Stimulated activated CD8-positive, alpha-beta memory T cell treated with anti-CD3 and anti-CD28 coated beads, Interleukin-12 subunit alpha, Interleukin-12 subunit beta, amount 100 ng/mL, for 24 hours (primary cell): Measurements from ENCODE around the gene FBXO22.
"Not testable (repeated sequence)": the region's sequence is repeated elsewhere in the genome, so short reads cannot be mapped to it uniquely, and the experiment has no call there.

Experiments used
- DNase-seq: peaks from one replicate; pipeline ENCODE4 v3.0.0-alpha.2; 2020; ENCODE audit errors: extremely low read depth

Gene FBXO22

GRCh38 chr15:75920079-75920478 lies 16.4 kb downstream of the FBXO22 start:
- DNase-seq = no peak

DNA sequence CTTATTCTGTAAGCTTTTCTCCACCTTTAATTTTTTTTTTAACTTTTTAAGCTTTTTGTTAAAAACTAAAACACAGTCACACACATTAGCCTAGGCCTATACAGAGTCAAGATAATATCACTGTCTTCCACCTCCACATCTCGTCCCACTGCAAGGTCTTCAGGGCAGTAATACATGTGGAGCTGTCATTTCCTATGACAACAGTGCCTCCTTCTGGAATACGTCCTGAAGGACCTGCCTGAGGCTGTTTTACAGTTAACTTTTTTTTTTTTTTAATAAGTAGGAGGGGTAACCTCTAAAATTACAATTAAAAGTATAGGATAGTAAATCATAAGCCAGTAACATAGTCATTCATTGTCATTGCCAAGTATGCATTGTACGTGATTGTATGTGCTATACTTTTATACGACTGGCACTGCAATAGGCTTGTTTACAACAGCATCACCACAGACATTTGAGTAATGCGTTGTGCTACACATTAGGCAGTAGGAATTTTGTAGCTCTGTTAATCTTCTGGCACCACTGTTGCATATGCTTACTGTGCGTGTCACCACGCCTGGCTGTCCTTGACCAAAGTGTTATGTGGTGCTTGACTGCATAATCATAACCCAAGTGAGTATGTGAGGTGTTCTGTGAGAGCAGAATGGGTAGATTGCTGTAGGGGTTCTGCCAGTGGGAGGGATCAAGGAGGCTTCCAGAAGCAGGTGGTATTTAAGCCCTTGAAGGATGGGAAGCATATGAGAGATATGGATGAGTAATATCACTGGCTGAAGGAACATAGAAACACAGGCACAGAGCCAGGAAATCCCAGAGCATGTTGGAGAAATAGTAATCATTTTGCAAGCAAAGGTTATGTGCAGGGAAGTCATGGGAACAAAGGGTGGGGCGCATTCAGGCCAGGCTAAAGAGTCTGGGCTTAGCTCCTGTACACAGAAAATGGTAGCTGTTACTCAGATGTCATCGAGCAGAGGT lies 18.3 kb downstream of the FBXO22 start:
- DNase-seq = no peak

DNA sequence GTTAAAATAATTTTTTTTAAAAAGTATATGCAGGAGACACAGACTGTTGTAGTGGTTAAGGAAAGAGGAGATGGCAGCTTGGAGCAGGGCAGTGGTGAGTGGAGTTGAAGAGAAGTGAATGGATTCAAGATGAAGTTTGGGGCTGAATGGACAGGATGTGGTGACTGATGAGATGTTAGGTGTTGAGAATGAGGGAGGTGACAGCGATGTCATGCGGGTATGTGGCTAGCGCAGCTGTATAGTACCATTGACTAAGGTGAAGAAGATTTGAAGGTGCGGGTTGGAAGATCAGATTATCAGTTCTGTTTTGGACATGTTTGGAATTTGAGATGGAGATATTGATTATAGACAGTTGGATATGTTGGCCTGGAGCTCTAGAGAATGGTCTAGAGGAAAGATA lies 20.1 kb downstream of the FBXO22 start:
- no peak for DNase-seq

DNA sequence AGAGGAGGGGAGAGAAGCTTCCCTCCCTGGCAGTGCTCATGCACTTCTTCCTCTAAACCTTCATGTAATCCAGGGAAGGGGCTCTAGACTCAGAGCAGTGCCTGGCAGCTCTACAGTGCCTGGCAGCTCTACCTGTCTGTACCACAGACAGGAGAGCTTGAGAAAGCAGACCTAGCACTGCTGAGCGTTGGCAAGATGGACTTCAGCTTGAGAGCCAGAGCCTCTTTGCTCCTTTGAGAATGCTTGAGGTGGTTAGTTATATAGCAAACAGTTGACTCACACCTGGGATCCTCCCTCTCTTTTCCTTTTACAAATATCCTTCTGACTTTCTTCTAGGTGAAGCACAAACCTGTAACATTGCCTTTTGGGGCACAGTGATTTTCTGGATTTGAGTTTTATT lies 20.9 kb downstream of the FBXO22 start:
- no peak for DNase-seq

DNA sequence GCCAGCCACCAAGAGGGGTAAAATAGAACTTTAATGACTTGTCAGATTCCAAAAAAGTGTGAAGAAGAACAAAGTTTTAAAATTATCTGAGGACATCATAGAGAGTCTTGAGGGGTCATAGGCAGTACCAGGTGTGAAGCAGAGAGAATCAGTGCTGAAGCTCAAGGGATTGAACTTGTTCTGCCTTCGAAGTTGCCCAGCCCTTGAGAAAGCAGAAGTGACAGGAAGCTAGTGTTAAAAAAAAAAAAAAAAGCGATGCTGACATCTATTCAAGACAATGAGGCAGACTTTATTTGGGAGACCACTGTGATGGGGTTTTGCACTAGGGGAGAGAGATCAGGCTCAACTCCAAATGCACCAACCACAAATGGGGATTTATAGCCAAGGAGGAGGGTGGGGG lies 21.8 kb downstream of the FBXO22 start:
- DNase-seq = no peak

GRCh38 chr15:75926931-75927330 lies 23.3 kb downstream of the FBXO22 start:
- DNase-seq = no peak

- no peak for DNase-seq
Measured at GRCh38 chr15:75927601-75928000, 23.9 kb downstream of the FBXO22 start.

DNA sequence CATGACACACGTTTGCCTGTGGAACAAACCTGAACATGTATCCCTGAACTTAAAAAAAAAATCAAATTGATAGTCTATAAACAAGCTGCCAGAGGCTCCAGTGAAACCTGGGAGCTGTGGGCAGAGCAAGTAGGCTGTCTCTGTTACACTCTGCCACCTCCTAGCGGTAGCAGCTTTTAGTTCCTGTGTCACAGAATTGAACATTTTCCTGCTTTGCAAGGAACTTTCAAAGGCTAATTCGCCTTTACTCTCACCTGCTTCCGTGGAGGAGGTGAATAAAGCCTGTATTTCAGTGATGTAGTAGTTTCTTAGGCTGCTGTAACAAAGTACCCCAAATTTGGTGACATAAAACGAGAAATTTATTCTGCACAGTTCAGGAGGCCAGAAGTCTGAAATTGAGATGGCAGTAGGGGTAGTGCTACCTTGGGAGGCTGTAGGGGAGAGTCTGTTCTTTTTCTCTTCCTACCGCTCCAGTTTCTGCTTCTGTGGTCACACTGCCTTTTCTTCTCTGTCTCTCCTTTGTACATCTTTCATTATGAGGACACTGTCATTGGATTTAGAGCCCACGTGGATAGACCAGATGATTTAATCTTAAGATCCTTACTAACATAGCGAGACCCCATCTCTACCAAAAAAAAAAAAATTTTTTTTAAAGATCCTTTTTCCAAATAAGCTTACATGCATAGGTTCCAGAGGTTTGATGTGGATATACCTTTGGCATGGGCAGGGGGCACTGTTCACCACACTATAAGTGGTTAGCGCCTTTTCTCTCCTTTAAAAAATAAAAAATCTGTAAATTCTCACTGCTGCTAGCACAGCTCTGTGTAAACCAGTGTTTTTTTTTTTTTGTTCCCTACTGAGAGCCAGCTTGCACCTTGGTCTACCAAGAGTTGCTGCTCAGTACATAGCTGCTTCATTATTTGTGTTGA lies 25.3 kb downstream of the FBXO22 start:
- no peak for DNase-seq

GRCh38 chr15:75929799-75930565 lies 26.3 kb downstream of the FBXO22 start:
- DNase-seq = no peak

DNA sequence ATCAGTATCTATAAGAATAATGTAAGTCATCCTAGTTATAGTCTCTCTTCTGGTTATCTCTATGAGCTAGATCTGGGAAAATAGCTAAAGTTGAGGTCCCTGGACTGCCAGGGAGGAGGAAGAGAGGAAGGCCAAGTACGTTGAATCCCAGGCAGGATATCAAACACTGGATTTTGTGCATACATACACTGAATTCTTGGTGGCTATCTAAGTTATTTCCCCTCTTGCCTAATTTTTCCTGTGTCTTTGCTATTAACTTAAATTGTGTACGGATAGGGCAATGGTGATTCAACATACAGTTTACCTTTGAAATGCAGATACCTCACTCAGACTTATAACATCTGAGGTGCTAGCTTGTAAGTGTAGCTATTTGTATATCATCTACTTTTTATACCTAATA lies 27.2 kb downstream of the FBXO22 start:
- no peak for DNase-seq

DNA sequence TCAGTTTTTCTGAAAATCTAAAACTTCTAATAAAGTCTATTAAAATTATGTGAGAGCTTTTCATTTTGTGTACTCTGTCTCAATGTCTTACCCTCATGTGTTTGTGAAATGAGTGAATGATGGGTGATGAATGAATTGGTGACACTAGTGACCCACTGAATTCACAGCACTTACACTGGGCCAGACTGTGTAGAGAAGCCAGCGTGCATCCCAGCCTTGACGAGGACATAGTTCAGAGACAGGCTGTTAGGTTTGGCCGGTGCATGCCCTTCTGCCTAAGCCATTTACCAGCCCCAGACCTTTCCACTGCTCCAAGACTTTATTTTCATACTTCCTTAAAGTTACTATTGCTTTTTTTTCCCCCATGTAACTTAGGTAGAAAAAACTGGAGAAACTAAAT lies 38.8 kb downstream of the FBXO22 start:
- DNase-seq = no peak

GRCh38 chr15:75943246-75943645 lies 39.6 kb downstream of the FBXO22 start:
- no peak for DNase-seq

DNA sequence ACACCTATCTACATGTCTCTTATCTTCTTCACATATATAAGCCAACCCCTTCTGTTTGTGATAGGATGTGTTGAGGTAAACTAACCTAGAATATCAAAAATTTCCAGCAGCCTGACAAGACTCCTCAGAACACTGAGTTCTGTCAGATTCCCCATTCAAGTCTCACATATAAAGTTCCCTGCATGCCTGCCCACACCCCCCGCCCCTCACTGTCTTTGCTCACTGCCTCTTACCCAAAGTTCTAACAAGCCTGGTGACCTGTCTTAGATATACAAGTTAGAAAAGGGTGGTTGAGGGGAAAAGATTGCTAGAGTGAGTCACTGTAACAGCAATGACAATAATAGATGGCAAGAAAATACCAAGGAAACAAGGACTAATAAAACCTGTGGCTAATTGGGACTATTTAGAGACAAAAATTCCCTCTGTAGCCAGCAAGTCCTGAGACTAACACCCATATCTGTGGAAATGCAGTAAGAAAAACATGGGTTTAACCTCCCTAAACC lies 40.1 kb downstream of the FBXO22 start:
- DNase-seq = no peak

- DNase-seq = no peak
Measured at GRCh38 chr15:75945953-75946352, 42.3 kb downstream of the FBXO22 start.

GRCh38 chr15:75947092-75947491 lies 43.4 kb downstream of the FBXO22 start:
- DNase-seq = no peak

- DNase-seq = no peak
Measured at GRCh38 chr15:75948761-75949296, 45.2 kb downstream of the FBXO22 start.

- DNase-seq = no peak
Measured at GRCh38 chr15:75952525-75952924, 48.8 kb downstream of the FBXO22 start.

- no peak for DNase-seq
Measured at GRCh38 chr15:75955720-75956119, 52.0 kb downstream of the FBXO22 start.

GRCh38 chr15:75961331-75961730 lies 57.7 kb downstream of the FBXO22 start:
- no peak for DNase-seq

GRCh38 chr15:75966073-75966472 lies 62.4 kb downstream of the FBXO22 start:
- DNase-seq = no peak

- DNase-seq = not testable (repeated sequence)
Measured at GRCh38 chr15:75976766-75977165, 73.1 kb downstream of the FBXO22 start.
